HG02678 (cell line): ENCODE results near the gene GAS1.

Source experiments
- ATAC-seq: cut with Tn5 transposase; IDR thresholded peaks from one replicate; pipeline ENCODE4 v1.9.1; 2021; ENCODE audit warnings: mild to moderate bottlenecking, moderate library complexity; ENCODE audit not compliant: unreplicated experiment

GAS1 gene

GRCh38 chr9:86947146-86948073, at the start of gene GAS1:
GAS1 (minus strand) TSS chr9:86947506; CDS start chr9:86946779, 727 bp downstream.
- peak; percentile 66 for ATAC-seq

- no peak for ATAC-seq
Measured at GRCh38 chr9:86994231-86994630, 46.9 kb upstream of the GAS1 start.

- ATAC-seq = no peak
Measured at GRCh38 chr9:86993830-86994229, 46.5 kb upstream of the GAS1 start.

GRCh38 chr9:86991077-86991476, 43.8 kb upstream of the GAS1 start:
- no peak for ATAC-seq

GRCh38 chr9:86990290-86990689, 43.0 kb upstream of the GAS1 start:
- no peak for ATAC-seq

- ATAC-seq = no peak
Measured at GRCh38 chr9:86987900-86988299, 40.6 kb upstream of the GAS1 start.

- ATAC-seq = no peak
Measured at GRCh38 chr9:86985132-86985647, 37.9 kb upstream of the GAS1 start.

- no peak for ATAC-seq
Measured at GRCh38 chr9:86983620-86984259, 36.4 kb upstream of the GAS1 start.

GRCh38 chr9:86983249-86983619, 35.9 kb upstream of the GAS1 start:
- no peak for ATAC-seq

GRCh38 chr9:86980802-86981201, 33.5 kb upstream of the GAS1 start:
- no peak for ATAC-seq

- ATAC-seq = no peak
Measured at GRCh38 chr9:86979657-86980056, 32.4 kb upstream of the GAS1 start.

GRCh38 chr9:86978922-86979474, 31.7 kb upstream of the GAS1 start:
- no peak for ATAC-seq

- no peak for ATAC-seq
Measured at GRCh38 chr9:86978413-86978812, 31.1 kb upstream of the GAS1 start.

- no peak for ATAC-seq
Measured at GRCh38 chr9:86977205-86977835, 30.0 kb upstream of the GAS1 start.

GRCh38 chr9:86975606-86976005, 28.3 kb upstream of the GAS1 start:
- no peak for ATAC-seq

- no peak for ATAC-seq
Measured at GRCh38 chr9:86975036-86975435, 27.7 kb upstream of the GAS1 start.

GRCh38 chr9:86974421-86974820, 27.1 kb upstream of the GAS1 start:
- no peak for ATAC-seq

GRCh38 chr9:86971742-86972141, 24.4 kb upstream of the GAS1 start:
- ATAC-seq = no peak

GRCh38 chr9:86968258-86968920, 21.1 kb upstream of the GAS1 start:
- ATAC-seq = no peak

GRCh38 chr9:86966852-86967511, 19.7 kb upstream of the GAS1 start:
- no peak for ATAC-seq
